ENCODE measurements around the gene CHM.
"Not testable (repeated sequence)": the region's sequence is repeated elsewhere in the genome, so short reads cannot be mapped to it uniquely, and the experiment has no call there.

CHM gene

DNA sequence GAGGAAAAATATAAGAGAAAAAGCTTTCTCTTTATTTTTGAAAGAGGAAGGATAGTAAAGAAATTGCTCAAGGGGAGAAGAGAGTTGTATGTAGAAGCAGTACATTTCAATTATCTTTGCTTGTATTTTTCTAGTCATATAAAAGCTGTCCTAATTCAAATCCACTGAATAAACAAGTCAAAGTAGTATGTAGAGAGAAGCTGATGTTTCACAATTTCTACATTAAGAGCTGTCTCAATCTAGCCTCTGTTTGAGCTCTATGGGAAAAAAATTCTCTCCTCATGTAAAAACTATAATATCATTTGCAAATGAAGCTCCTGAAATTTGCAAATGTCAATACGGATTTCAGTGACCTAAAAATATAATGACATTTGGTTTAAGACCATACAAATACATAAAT, 52.6 kb downstream of the CHM start:
- no peak for DNase-seq

GRCh38 chrX:85994228-85994627, 53.1 kb downstream of the CHM start:
- no peak for DNase-seq

GRCh38 chrX:85993539-85994197, 53.7 kb downstream of the CHM start:
- DNase-seq = no peak

DNA sequence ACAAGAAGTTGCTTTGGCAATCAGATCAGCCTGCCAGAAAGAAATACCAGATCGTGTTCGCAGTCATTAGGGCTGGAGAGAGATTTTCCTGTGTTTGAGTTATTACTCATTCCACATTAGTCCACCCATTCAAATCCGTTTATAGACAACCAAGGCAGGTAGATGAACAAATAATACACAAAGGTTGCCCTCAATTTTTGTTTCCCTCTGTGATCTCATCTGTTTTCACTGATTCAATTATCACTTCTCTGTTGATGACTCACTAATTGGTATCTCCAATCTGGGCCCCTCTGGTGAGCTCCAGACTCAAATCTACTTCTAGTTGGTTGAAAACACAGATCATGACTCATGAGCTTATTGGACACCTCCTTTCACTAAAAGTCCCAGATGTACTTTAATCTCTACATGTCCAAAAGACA, 54.5 kb downstream of the CHM start:
- no peak for DNase-seq

DNA sequence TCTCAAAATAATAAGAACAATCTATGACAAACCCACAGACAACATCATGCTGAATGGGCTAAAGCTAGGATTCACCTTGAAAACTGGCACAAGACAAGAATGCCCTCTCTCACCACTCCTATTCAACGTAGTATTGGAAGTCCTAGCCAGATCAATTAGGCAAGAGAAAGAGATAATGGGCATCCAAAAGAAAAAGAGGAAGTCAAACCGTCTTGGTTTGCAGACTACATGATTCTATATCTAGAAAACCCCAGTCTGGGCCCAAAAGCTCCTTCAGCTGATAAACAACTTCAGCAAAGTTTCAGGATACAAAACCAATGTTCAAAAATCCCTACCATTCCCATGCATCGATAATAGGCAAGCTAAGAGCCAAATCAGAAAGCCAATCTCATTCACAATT, 59.0 kb downstream of the CHM start:
- no peak for DNase-seq

DNA sequence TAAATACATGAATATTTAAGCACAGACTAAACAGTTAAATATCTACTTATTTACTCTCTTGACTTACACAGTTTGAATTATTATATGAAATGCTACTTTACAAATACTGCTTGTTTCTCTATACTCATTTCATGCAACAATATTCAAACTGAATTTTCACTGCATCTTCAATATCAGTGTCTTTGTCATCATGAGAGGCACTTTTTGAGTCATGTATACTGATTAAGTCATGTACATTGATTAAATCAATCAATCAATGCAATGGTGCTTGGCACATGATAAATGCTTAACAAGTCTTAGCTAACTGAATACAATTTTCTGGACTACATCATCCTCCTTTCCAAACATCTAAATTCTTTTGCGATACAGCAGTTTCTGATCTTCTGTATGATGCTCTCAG, 67.1 kb downstream of the CHM start:
- DNase-seq = no peak

DNA sequence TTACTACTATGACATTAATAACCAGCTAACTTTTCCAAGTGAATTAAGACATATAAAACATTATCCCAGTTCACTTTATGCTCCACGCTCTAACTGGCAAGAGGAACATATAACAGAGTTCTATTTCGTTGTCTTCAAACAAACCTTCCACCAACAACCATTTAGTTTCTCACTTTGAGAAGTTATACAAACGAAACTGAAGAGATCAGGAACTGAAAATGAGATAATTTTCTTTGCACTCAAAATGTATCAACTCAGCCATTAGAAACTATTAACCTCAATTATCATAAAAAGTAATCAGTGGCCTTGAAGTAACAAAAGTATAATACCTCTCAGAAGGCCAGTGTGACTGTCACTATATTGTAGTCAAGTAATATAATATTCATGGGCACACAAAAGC, 70.1 kb downstream of the CHM start:
- no peak for DNase-seq

DNA sequence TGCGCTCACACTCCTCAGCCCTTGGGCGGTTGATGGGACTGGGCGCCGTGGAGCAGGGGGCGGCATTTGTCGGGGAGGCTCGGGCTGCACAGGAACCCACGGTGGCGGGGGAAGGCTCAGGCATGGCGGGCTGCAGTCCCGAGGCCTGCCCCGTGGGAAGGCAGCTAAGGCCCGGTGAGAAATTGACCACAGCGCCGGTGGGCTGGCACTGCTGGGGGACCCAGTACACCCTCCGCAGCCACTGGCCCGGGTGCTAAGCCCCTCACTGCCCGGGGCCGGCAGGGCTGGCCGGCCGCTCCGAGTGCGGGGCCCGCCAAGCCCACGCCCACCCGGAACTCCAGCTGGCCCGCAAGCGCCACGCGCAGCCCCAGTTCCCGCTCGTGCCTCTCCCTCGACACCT, 75.0 kb downstream of the CHM start:
- DNase-seq = not testable (repeated sequence)

DNA sequence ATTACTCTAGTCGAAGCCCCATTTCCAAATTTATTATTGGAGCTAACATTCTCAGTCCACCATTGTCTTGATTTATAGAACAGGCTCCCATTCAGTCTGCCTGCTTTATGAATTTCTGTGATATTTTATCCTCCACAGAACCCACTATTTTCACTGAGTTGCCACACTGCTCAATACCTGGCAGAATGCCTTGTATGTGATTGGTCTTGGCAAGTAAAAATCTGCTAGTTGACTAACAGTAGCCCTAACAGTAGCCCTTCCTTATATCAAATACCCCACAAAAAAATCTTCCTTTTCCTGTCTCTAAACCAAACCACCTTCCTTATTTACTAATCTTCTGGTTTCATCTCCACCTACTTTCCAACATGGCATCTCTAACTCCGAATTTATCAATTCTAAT, 82.6 kb downstream of the CHM start:
- no peak for DNase-seq

DNA sequence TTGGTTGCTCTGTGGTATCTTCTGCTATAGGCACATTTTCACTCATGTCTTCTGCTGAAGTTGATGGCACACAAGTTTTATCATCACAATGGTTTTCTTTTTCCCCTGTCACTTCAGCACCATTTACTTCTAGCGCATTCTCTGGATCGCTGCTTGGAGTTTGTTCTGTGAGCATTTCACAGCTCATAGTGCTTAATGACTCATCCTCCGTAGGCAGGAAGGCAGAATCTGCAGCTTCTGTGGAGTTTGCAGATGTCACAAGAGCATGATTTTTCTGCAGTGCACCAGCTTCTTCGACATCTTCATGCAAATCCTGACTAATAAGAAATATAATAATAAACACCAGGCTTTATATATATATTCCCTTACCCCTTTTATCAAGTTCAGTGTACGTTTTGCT, 83.6 kb downstream of the CHM start:
- DNase-seq = no peak

- DNase-seq = no peak
Observed at GRCh38 chrX:85955510-85955909, 91.8 kb downstream of the CHM start.

DNA sequence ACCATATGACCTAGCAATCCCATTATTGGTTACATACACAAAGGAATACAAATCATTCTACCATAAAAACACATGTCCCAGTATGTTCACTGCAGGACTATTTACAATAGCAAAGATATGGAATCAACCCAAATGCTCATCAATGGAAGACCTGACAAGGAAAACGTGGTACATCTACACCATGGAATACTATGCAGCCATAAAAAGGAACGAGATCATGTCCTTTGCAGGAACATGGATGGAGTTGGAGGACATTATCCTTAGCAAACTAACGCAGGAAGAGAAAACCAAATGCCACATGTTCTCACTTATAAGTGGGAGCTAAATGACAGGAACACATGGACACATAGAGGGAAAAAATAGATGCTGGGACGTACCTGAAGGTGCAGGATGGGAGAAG, 102.6 kb downstream of the CHM start:
- DNase-seq = not testable (repeated sequence)

DNA sequence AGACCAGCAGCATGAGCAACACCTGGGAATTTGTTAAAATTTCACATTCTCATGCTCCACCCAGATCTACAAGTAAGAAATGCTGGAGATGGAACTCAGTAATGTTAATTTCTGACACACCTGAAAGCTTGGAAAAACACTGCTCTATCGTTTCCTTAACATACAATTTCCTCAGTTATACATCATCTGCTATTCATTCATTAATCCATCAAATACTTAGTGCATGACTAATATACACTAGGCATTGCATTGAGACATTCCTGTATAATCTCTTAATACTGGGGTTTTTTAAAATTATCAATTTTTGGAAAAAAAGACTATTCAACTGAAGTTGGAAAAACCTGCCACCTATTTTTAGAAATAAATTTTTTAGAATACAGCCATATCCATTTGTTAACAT, 106.1 kb downstream of the CHM start:
- DNase-seq = no peak

GRCh38 chrX:85939942-85940341, 107.4 kb downstream of the CHM start:
- not testable (repeated sequence) for DNase-seq

- DNase-seq = not testable (repeated sequence)
Observed at GRCh38 chrX:85934399-85934798, 113.0 kb downstream of the CHM start.

DNA sequence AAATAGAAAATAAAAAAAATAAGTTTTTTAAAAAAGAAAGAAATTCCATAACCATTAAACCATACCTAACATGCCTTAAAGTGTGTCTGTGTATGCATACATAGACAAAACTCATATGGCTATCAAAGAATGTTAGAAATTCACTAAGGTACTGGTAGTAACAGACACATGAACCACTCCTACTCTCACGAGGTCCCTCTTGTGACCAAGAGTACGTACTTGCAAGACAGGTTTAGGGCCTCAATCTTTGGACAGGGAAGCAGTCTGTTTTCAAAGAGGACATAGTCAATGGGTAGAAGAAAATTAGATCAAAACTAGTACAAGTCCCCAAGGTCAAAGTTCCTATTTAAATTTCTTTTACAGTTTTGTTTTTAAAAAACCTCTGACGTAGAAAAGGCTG, 117.3 kb downstream of the CHM start:
- no peak for DNase-seq

GRCh38 chrX:85928606-85929005, 118.8 kb downstream of the CHM start:
- DNase-seq = no peak

DNA sequence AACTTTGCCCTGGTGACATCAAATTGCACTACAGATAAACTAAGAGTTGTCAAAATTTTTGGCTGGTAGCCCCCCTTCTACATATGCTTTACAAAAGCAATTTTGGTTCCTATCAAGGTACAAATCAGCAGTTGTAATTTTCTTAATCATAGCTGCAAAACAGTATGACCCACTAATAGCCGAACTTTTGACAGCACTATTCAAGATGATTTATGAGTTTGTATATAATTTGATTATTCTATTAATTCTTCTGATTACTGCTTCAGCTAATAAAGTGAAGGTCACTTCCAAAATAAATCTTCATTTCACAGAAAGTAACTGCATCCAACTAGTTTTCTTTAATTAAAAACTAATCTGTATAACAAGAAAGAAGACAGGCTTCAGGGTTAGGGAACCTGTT, 119.6 kb downstream of the CHM start:
- DNase-seq = no peak

GRCh38 chrX:85922821-85923220, 124.5 kb downstream of the CHM start:
- DNase-seq = no peak

DNA sequence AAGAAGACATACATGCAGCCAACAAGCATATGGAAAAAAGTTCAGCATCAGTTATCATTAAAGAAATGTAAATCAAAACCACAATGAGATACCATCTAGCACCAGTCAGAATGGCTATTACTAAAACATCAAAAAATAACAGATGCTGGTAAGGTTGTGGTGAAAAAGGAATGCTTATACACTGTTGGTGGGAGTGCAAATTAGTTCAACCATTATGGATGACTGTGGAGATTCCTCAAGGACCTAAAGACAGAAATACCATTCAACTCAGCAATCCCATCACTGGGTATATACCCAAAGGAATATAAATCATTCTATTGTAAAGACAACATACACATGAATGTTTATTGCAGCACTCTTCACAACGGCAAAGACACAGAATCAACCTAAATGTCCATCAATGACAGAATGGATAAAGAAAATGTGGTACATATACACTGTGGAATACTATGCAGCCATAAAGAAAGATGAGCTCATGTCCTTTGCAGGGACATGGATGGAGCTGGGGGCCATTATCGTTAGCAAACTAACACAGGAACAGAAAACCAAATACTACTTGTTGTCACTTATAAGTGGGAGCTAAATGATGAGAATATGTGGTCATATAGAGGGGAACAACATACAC, 130.6 kb downstream of the CHM start:
- DNase-seq = not testable (repeated sequence)

DNA sequence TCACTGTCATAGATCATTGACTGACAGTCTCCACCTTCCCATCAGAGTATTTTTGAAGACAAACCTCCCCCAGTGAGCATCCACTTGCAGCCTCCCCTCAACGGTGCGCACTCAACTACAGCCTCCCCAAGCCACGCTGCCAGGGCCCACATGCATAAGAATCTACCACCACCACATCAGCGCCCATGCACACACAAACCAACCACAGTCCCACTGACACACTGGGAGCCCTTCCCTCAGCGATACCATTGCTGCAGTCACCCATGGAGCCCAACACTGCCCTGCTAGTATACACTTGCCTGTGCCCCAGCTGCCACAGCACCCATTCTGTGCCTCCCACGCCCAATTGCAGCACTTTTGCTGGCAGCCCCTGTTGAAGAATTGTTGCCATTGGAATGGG, 132.9 kb downstream of the CHM start:
- no peak for DNase-seq

GRCh38 chrX:85907316-85907715, 140.0 kb downstream of the CHM start:
- no peak for DNase-seq

DNA sequence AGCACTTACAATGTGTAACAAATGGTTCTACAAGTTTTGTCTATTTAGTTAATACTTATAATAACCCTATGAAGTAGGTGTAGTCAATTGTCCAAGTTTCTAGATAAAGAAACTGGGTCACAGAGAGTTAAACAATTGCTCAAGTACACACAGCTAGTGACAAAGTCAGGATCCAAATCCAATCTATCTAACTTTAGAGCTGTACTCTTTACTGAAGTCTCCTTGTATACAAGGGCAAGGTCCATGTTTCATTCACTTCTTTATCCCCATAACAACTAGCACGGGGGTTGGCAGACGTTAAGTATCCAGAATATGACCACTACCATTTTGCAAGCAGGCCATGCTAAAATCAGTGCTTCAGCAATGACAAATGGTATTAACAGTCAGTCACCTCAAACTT, 141.0 kb downstream of the CHM start:
- no peak for DNase-seq

GRCh38 chrX:85905851-85906250, 141.5 kb downstream of the CHM start:
- DNase-seq = no peak
